ENCODE data around the gene ACTN4.
A peak's percentile ranks its signal among the peaks of the same experiment; 100 is the strongest.
"Not testable (repeated sequence)": the region's sequence is repeated elsewhere in the genome, so short reads cannot be mapped to it uniquely, and the experiment has no call there.

The ACTN4 gene

DNA sequence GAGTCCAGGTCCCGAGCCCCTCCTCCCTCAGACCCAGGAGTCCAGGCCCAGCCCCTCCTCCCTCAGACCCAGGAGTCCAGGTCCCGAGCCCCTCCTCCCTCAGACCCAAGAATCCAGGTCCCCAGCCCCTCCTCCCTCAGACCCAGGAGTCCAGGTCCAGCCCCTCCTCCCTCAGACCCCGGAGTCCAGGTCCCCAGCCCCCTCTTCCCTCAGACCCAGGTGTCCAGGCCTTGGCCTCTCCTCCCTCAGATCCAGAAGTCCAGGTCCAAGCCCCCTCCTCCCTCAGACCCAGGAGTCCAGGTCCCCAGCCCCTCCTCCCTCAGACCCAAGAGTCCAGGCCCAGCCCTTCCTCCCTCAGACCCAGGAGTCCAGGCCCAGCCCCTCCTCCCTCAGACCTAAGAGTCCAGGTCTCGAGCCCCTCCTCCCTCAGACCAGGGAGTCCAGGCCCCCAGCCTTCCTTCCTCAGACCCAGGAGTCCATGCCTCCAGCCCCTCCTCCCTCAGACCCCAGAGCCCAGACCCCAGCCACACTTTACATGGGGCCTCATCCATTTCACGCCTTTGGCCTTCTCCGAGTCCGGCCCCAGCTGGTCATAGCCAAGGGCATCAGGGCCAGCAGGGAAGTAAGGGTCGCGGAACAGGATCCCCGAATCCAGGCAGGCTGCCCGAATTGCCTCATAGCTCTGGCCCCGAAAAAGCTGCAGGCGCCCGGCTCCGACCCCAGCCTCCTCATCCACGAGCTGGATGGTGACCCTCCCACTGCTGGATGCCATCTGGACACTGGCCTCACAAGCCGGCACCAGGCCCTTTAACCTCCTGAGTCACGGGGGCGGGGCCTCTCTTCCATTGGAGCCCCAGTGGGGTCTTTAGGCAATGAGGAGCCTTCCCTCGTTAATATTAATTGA lies 96.2 kb downstream of the ACTN4 start:
- no peak for DNase-seq
- intact Hi-C loops (cut with DNase I): no loop called here

GRCh38 chr19:38744298-38744681 lies 96.8 kb downstream of the ACTN4 start, which contains the start of gene CAPN12:
Gene CAPN12 (minus strand): TSS chr19:38744474. CDS start chr19:38744165, 309 bp downstream.
- no peak for DNase-seq
- intact Hi-C loops (cut with DNase I): no loop called here

GRCh38 chr19:38744874-38745273 lies 97.4 kb downstream of the ACTN4 start:
- no peak for DNase-seq
- intact Hi-C loops (cut with DNase I): no loop called here

DNA sequence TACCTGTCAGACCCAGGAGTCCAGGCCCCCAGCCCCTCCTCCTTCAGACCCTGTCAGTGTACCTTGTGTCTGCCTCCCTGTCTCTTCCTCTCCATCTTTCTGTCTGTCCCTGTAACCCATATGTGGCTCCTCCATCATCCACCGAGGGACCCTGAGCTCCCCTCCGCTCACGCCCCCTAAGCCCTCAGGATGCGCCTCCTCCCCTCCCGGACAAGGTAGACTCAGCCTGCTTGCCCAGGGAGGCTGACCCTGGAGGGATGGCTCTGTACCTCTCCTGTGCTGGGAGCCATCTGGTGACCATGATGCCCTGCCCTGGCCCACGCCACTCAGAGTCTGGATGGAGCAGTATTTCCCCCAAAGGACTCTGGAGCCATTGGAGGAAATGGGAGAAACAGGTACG lies 97.9 kb downstream of the ACTN4 start:
- intact Hi-C loops (cut with DNase I): no loop called here
- DNase-seq: peak in 1 of 10 donors; percentile 45

DNA sequence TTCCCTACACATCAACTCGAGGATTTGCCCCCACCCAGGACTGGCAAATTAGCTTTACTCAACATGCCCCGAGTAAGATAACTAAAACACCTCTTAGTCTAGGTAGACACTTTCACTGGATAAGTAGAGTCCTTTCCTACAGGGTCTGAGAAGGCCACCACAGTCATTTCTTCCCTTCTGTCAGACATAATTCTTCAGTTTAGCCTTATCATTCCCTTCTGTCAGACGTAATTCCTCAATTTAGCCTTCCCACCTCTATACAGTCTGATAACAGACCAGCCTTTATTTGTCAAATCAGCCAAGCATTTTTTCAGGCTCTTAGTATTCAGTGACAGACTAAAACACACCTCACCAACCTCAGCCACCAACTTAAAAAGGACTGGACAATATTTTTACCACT lies 106.3 kb downstream of the ACTN4 start:
- DNase-seq; intact Hi-C loops (cut with DNase I): not testable (repeated sequence)

- DNase-seq; intact Hi-C loops (cut with DNase I): not testable (repeated sequence)
Observed at GRCh38 chr19:38754196-38754595, 106.7 kb downstream of the ACTN4 start.

- intact Hi-C loops (cut with DNase I): no loop called here
Observed at GRCh38 chr19:38759590-38760003, 112.1 kb downstream of the ACTN4 start.

GRCh38 chr19:38760805-38761517 lies 113.5 kb downstream of the ACTN4 start:
- intact Hi-C loops (cut with DNase I): not testable (repeated sequence)
- peak in 1 of 10 donors; percentile 30 for DNase-seq

More at GRCh38 chr19:38759590-38760003, 112.1 kb downstream of the ACTN4 start:
- no peak for DNase-seq

DNA sequence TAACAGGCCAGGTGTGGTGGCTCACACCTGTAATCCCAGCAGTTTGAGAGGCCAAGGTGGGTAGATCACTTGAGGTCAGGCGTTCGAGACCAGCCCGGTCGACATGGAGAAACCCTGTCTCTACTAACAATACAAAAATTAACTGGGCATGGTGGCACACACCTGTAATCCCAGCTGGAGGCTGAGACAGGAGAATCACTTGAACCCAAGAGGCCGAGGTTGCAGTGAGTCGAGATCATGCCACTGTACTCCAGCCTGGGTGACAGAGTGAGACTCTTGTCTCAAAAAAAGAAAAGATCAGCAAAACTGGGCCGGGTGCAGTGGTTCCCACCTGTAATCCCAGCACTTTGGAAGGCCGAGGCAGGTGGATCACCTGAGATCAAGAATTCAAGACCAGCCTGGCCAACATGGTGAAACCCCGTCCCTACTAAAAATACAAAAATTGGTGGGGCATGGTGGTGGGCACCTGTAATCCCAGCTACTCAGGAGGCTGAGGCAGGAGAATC lies 114.5 kb downstream of the ACTN4 start:
- DNase-seq; intact Hi-C loops (cut with DNase I): not testable (repeated sequence)

- DNase-seq: no peak
- intact Hi-C loops (cut with DNase I): no loop called here
Observed at GRCh38 chr19:38763795-38764220, 116.4 kb downstream of the ACTN4 start.

DNA sequence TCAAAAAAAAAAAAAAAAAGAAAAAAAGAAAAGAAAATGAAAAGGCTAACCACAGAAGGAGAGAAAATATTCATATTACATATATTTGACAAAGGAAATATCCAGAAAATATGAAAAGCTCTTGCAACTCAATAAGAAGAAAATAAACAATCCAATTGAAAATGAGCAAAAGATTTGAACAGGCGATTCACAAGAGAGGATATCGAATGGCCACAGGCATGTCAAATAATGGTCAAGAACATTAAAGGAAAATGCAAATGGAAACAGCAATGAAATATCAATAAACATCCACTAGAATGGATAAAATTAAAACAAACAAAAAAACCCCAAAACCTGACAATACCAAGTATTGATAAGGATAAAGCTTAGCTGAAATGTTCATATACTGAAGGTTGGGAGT lies 117.8 kb downstream of the ACTN4 start:
- intact Hi-C loops (cut with DNase I): no loop called here
- DNase-seq: no peak

DNA sequence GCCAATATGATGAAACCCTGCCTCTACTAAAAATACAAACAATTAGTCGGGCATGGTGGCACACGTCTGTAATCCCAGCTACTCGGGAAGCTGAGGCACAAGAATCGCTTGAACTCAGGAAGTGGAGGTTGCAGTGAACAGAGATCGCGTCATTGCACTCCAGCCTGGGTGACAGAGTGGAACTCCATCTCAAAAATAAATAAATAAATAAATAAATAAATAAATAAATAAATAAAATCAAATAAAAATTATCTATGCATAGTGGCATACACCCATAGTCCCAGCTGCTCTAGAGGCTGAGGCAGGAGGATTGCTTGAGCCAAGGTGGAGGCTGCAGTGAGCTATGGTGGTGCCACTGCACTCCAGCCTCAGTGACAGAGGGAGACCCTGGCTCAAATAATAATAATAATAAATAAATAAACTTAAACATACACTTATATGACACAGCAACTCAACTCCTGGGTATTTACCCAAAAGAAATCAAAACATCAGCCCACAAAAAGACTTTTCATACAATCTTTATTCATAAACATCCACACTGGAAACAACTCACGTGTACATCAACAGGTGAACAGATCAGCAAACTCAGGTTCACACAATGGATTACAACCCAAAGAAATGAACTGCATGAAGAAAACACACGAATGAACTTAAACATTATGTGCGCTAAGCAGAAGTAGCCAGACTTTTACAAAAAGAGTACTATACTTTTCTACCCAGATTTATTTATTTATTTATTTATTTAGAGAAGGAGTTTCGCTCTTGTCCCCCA lies 119.0 kb downstream of the ACTN4 start:
- intact Hi-C loops (cut with DNase I): no loop called here
- no peak for DNase-seq

- peak; percentile 17 to 90 (median 62) for DNase-seq
- intact Hi-C loops (cut with DNase I): no loop called here
Observed at GRCh38 chr19:38769635-38770211, 122.3 kb downstream of the ACTN4 start.

DNA sequence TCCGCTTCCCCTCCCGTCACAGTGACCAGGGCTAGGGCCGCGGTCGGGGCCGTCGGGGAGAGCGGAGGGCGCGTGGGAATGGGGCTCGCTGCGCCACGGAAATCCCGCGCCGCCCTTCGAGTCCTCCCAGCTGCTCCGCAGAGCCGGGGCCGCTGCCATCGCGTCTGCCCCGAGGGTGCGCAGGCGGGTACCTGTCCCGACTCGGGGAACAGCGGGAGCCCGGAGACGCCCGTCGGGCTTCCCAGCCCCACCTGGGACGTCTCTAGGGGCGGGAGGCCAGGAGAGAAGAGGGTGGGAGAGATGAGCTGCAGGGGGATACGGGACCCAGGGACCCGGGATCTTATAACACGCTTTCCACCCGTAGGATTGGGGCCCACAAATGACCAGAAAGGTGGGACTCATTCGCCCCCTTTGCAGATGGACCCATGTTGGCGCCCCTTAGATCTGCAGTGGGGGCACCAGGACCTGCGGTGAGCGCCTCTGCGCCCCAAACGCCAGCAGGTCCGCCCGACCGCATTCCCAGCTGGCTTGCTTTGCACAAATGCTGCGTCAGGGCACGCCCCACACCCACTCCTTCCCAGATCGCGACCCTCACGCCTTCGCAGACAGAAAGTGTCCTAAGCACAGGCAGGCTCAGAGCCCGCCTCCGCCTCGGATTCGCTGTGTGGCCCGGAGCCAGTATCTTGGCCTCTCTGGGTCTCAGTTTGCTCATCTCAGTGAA lies 122.9 kb downstream of the ACTN4 start:
- DNase-seq; intact Hi-C loops (cut with DNase I): not testable (repeated sequence)

GRCh38 chr19:38770949-38771275 lies 123.5 kb downstream of the ACTN4 start:
- not testable (repeated sequence) for DNase-seq

GRCh38 chr19:38771569-38771968 lies 124.1 kb downstream of the ACTN4 start:
- intact Hi-C loops (cut with DNase I); DNase-seq: not testable (repeated sequence)

More at GRCh38 chr19:38770949-38771275, 123.5 kb downstream of the ACTN4 start:
- intact Hi-C loops (cut with DNase I): not testable (repeated sequence)

GRCh38 chr19:38773469-38774177 lies 126.2 kb downstream of the ACTN4 start, which contains the start of gene LGALS7:
Gene LGALS7 (minus strand): TSS chr19:38773517. CDS start chr19:38773492, 25 bp downstream.
- no peak for DNase-seq
- intact Hi-C loops (cut with DNase I): no loop called here

GRCh38 chr19:38774181-38774950 lies 126.9 kb downstream of the ACTN4 start:
- intact Hi-C loops (cut with DNase I): no loop called here
- DNase-seq: no peak

Measured in posterior cingulate gyrus (tissue), 11 donors.